B cell (primary cell): ENCODE measurements around the gene STX18. TPM values are rescaled to one million over a fixed set of nuclear protein-coding genes. Genes with fewer than 3 reads are reported as not detected.
"Not testable (repeated sequence)": the region's sequence is repeated elsewhere in the genome, so short reads cannot be mapped to it uniquely, and the experiment has no call there.

Experiments used
- ATAC-seq: fragments of 200-7000 bp; cut with Tn5 transposase; one replicate; pipeline ENCODE4 v1.10.0; 2021; ENCODE audit warnings: low read depth, mild to moderate bottlenecking, moderate number of reproducible peaks, moderate library complexity
- CTCF ChIA-PET: fragments of 350-600 bp; sonication (Branson Sonifier 250); formaldehyde crosslinking; loops from one replicate; lab custom pipeline; 2021; ENCODE audit warnings: antibody characterized with exemption, inconsistent platforms; lab: Charles Lee
- POLR2A ChIA-PET: fragments of 350-600 bp; sonication (Branson Sonifier 250); formaldehyde crosslinking; loops from one replicate; lab custom pipeline; 2021; ENCODE audit warnings: antibody characterized with exemption; lab: Charles Lee
- DNase-seq: peaks from one replicate; pipeline ENCODE4 v3.0.0; 2013
- H2AFZ ChIP-seq: 2 replicates; pipeline ENCODE4 v1.6.1; 2012; ENCODE audit warnings: mild to moderate bottlenecking, low read depth, low read length; ENCODE audit not compliant: insufficient read depth, poor library complexity, severe bottlenecking
- H3K27ac ChIP-seq, 2 donors: 1 replicate in 1 of 2; 2 replicates in 1 of 2; pipeline ENCODE4 v1.5.1; 2012 to 2013; ENCODE audit warnings: low read length in 2 of 2, mild to moderate bottlenecking in 2 of 2, moderate library complexity in 1 of 2
- H3K27me3 ChIP-seq, 4 experiments: fragments of 200-600 bp in 1 of 4; sonication (generic) in 1 of 4; replicated peaks in 1 of 4; 1 replicate in 2 of 4; 2 replicates in 2 of 4; pipeline versions ENCODE4 v1.6.1 to v1.7.0; 2013 to 2016; ENCODE audit warnings: low read length in 3 of 4, mild to moderate bottlenecking in 2 of 4, mixed read lengths in 1 of 4, moderate library complexity in 1 of 4; ENCODE audit not compliant: insufficient read depth in 4 of 4, control insufficient read depth in 3 of 4; ENCODE audit errors: control extremely low read depth in 1 of 4
- H3K36me3 ChIP-seq, 2 experiments: replicated peaks in 1 of 2; 1 replicate in 1 of 2; 2 replicates in 1 of 2; pipeline versions ENCODE4 v1.6.1 to v1.7.1; 2013; ENCODE audit warnings: low read length in 1 of 2; ENCODE audit not compliant: insufficient read depth in 2 of 2, control insufficient read depth in 1 of 2; ENCODE audit errors: control extremely low read depth in 1 of 2, extremely low read depth in 1 of 2
- H3K4me1 ChIP-seq, 2 donors: fragments of 200-600 bp in 1 of 2; sonication (generic) in 1 of 2; 1 replicate in 1 of 2; 2 replicates in 1 of 2; pipeline versions ENCODE4 v1.5.1 to v1.6.1; 2013 to 2017; ENCODE audit warnings: low read length in 2 of 2; ENCODE audit not compliant: control insufficient read depth in 2 of 2, insufficient read depth in 2 of 2
- H3K4me2 ChIP-seq: replicated peaks from 2 replicates; pipeline ENCODE3; 2012; ENCODE audit warnings: mild to moderate bottlenecking, low read depth, low read length; ENCODE audit not compliant: poor library complexity, severe bottlenecking
- H3K4me3 ChIP-seq, 5 experiments: fragments of 200-600 bp in 1 of 5; sonication (generic) in 1 of 5; 1 replicate in 3 of 5; 2 replicates in 2 of 5; pipeline versions ENCODE4 v1.5.1 to v1.7.0; 2011 to 2016; ENCODE audit warnings: low read length in 4 of 5, mild to moderate bottlenecking in 4 of 5, low read depth in 2 of 5, control low read depth in 1 of 5, moderate library complexity in 1 of 5; ENCODE audit not compliant: insufficient read depth in 1 of 5; ENCODE audit errors: control extremely low read depth in 1 of 5, extremely low read depth in 1 of 5
- H3K79me2 ChIP-seq: fragments of 200-600 bp; sonication (generic); one replicate; pipeline ENCODE4 v1.6.0; 2016; ENCODE audit warnings: low read length; ENCODE audit not compliant: control insufficient read depth, insufficient read depth
- H3K9ac ChIP-seq: fragments of 200-600 bp; sonication (generic); 2 replicates; pipeline ENCODE4 v1.6.1; 2017; ENCODE audit warnings: mild to moderate bottlenecking, low read length, moderate library complexity
- H3K9me3 ChIP-seq, 3 donors: one replicate each; pipeline versions ENCODE4 v1.6.1 to v1.7.1; 2013; ENCODE audit warnings: low read length in 2 of 3; ENCODE audit not compliant: control insufficient read depth in 2 of 3, insufficient read depth in 1 of 3; ENCODE audit errors: control extremely low read depth in 1 of 3
- H4K20me1 ChIP-seq: 2 replicates; pipeline ENCODE4 v1.6.0; 2012; ENCODE audit warnings: mild to moderate bottlenecking, low read length; ENCODE audit not compliant: insufficient read depth, control insufficient read depth, poor library complexity, severe bottlenecking
- H3K27ac Mint-ChIP-seq: one replicate; pipeline ENCODE4 v1.8.0; 2021; ENCODE audit warnings: mixed read lengths
- H3K27me3 Mint-ChIP-seq: one replicate; pipeline ENCODE4 v1.8.0; 2021; ENCODE audit warnings: mixed read lengths
- H3K4me1 Mint-ChIP-seq: one replicate; pipeline ENCODE4 v1.8.0; 2021; ENCODE audit warnings: mixed read lengths
- H3K4me3 Mint-ChIP-seq: one replicate; pipeline ENCODE4 v1.8.0; 2021; ENCODE audit warnings: mixed read lengths
- H3K9me3 Mint-ChIP-seq: one replicate; pipeline ENCODE4 v1.8.0; 2022; ENCODE audit warnings: mixed read lengths; ENCODE audit not compliant: insufficient read depth
- CTCF ChIP-seq: fragments of 200-600 bp; IDR thresholded peaks from one replicate; pipeline ENCODE4 v1.8.0; 2022; ENCODE audit warnings: antibody characterized with exemption, mild to moderate bottlenecking
- EZH2 ChIP-seq: IDR thresholded peaks from 2 replicates; pipeline ENCODE4 v1.6.1; 2012; ENCODE audit warnings: borderline replicate concordance, low read depth, mild to moderate bottlenecking, moderate library complexity, low read length; ENCODE audit not compliant: insufficient read depth, poor library complexity, severe bottlenecking
- WGBS: methylation state at CpG from one replicate; pipeline ENCODE4 v1.1.5; 2013; ENCODE audit warnings: missing lambda C conversion rate; ENCODE audit not compliant: insufficient coverage; 5-methylcytosine and 5-hydroxymethylcytosine counted together
- intact Hi-C: fragments of 100-400 bp; cut with micrococcal nuclease; formaldehyde crosslinking; loops from one replicate; pipeline ENCODE4 v1.10.0; 2022
- polyA plus RNA-seq: library from polyadenylated mRNA; depleted of rRNA; stranded (reverse); fragments of >200 nt; gene quantifications from 2 replicates; pipeline ENCODE4 v1.2.3, GENCODE V29; 2012
- total RNA-seq, 2 donors: library from RNA; stranded (reverse); fragments of 120-200 nt in 1 of 2; gene quantifications; 1 replicate in 1 of 2; 2 replicates in 1 of 2; pipeline versions ENCODE4 v1.2.3 to v1.2.4, GENCODE V29; 2013 to 2022

Gene STX18
- total and polyA plus RNA-seq, 2 donors (not counting 1 experiment from before 2014, with no cell fraction given), result 20.3 to 33.6 TPM

GRCh38 chr4:4554234-4554633 lies 12.4 kb upstream of the STX18 start:
- Histone ChIP-seq H2AFZ (no peak overlapping the region), H3K79me2 (no peaks in the 10 kb centered on the region), H3K36me3 (peaks cover 3 to 9% of the 10 kb centered on the region in 2 experiments), H3K27me3 (no peaks in the 10 kb centered on the region), H3K9ac (no peak overlapping the region), H3K27ac (no peak overlapping the region), H3K4me3 (no peak overlapping the region), H3K4me1 (no peaks in the 10 kb centered on the region), H3K9me3 (no peaks in the 10 kb centered on the region), H4K20me1 (no peaks in the 10 kb centered on the region), H3K4me2 (no peak overlapping the region)
- no peaks in the 10 kb centered on the region for H3K4me1 Mint-ChIP-seq
- WGBS, result no CpG with 5 or more reads among the region's 2 CpGs
- no peak for ATAC-seq
- CTCF ChIA-PET, result interaction anchor here (1.1 kb wide), 1 partner anchor 20 kb away, joined by 3 read pairs; no protein-coding TSS in a partner anchor
- no peaks in the 10 kb centered on the region for H3K9me3 Mint-ChIP-seq
- H3K27ac Mint-ChIP-seq, result no peak overlapping the region
- intact Hi-C loops, result no loop called here
- POLR2A ChIA-PET, result no interaction called here
- TF ChIP-seq EZH2 (no peak), CTCF (no peak)
- H3K27me3 Mint-ChIP-seq, result no peaks in the 10 kb centered on the region
- DNase-seq, result no peak
- no peak overlapping the region for H3K4me3 Mint-ChIP-seq

DNA sequence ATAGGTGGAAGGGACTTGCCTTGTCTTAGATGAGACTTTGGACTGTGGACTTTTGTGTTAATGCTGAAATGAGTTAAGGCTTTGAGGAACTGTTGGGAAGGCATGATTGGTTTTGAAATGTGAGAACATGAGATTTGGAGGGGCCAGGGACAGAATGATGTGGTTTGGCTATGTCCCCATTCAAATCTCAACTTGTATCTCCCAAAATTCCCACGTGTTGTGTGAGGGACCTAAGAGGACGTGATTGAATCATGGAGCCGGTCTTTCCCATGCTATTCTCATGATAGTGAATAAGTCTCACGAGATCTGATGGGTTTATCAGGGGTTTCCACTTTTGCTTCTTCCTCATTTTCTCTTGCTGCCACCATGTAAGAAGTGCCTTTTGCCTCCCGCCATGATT lies 10.2 kb upstream of the STX18 start:
- H3K79me2 ChIP-seq, H4K20me1 ChIP-seq, H3K4me1 ChIP-seq, H3K9me3 ChIP-seq, H3K4me3 Mint-ChIP-seq, H3K9me3 Mint-ChIP-seq, H3K4me1 Mint-ChIP-seq, intact Hi-C loops, H3K9ac ChIP-seq, H3K27ac Mint-ChIP-seq, H3K4me3 ChIP-seq, CTCF ChIA-PET, DNase-seq, H3K27me3 Mint-ChIP-seq, ATAC-seq, H3K4me2 ChIP-seq, H2AFZ ChIP-seq, POLR2A ChIA-PET, H3K27ac ChIP-seq, H3K36me3 ChIP-seq, H3K27me3 ChIP-seq: not testable (repeated sequence)
- 93% methylated on average over 3 of the region's 5 CpGs for WGBS

GRCh38 chr4:4550161-4550560 lies 8.3 kb upstream of the STX18 start:
- POLR2A ChIA-PET, ATAC-seq, H4K20me1 ChIP-seq, DNase-seq, H3K4me3 Mint-ChIP-seq, H3K27me3 ChIP-seq, H3K9me3 Mint-ChIP-seq, CTCF ChIA-PET, H3K9me3 ChIP-seq, H3K79me2 ChIP-seq, H3K27ac Mint-ChIP-seq, H3K4me1 ChIP-seq, H3K4me3 ChIP-seq, H2AFZ ChIP-seq, H3K27ac ChIP-seq, H3K4me2 ChIP-seq, H3K9ac ChIP-seq, H3K27me3 Mint-ChIP-seq, intact Hi-C loops, H3K4me1 Mint-ChIP-seq: not testable (repeated sequence)
- no CpG with 5 or more reads among the region's 4 CpGs for WGBS
- H3K36me3 ChIP-seq, result peaks cover 3 to 18% of the 10 kb centered on the region in 2 experiments
